GM12878 (cell line): ENCODE results near the gene C2orf92.

Source experiments
- MEF2B ChIP-seq: fragments of 450-650 bp; IDR thresholded peaks from 2 replicates; pipeline ENCODE4 v1.6.1; 2018; ENCODE audit warnings: mild to moderate bottlenecking, moderate library complexity; ENCODE audit not compliant: partially characterized antibody, poor library complexity, severe bottlenecking
- NR2C2 ChIP-seq: IDR thresholded peaks from 2 replicates; pipeline ENCODE4 v1.6.1; 2011; ENCODE audit warnings: borderline replicate concordance, low read depth; ENCODE audit not compliant: control insufficient read depth, insufficient read length
- SIN3A ChIP-seq: IDR thresholded peaks from 2 replicates; pipeline ENCODE4 v1.6.1; 2012; ENCODE audit warnings: low read depth, low read length, improper control_type of control experiment
- TF ChIP-seq, protein P1 (sequence below), 3 experiments: IDR thresholded peaks in 2 of 3; conservative IDR thresholded peaks in 1 of 3; 2 replicates each; pipeline ENCODE4 v1.5.1; 2011; ENCODE audit warnings: low read depth in 3 of 3, low read length in 3 of 3, mild to moderate bottlenecking in 3 of 3, control low read depth in 2 of 3, moderate library complexity in 2 of 3, inconsistent platforms in 1 of 3, mixed read lengths in 1 of 3; ENCODE audit not compliant: control insufficient read depth in 2 of 3, insufficient read depth in 1 of 3; ENCODE audit errors: extremely low read depth in 1 of 3

DNA sequence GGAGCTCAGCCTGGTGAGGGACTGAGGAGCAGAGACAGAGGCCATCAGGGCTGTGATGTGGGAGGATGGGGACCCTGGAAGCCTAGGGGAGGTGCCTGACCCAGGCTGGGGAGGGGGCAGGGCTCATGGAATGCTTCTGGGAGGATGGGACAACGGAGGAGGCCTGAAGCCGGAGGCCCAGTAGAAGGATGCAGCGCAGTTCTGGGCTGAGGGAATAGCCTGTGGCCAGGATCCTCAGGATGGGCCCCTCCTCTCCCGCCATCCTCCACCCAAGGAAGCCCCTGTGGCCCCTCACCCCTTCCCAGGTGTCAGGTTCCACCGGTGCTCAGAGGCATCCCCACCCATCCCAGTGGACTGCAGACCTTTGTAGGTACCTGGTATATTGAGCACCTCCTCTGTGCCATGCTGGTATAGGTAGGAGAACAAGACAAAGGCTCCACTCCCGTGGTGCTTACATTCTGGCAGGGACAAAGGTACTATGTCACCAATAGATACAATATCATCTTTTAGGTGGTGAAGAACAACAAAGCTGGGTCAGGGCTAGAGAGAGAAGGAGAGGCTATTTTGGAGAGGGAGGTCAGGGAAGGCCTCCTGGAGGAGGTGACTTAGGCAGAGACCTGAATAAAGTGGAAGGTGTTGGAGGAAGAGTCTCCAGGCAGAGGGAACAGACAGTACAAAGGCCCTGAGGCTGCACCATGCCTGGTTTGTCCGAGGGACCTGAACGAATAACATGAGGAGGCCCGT, 46.6 kb downstream of the C2orf92 start:
- no peak for TF ChIP-seq NR2C2
- TF ChIP-seq, protein P1, sequence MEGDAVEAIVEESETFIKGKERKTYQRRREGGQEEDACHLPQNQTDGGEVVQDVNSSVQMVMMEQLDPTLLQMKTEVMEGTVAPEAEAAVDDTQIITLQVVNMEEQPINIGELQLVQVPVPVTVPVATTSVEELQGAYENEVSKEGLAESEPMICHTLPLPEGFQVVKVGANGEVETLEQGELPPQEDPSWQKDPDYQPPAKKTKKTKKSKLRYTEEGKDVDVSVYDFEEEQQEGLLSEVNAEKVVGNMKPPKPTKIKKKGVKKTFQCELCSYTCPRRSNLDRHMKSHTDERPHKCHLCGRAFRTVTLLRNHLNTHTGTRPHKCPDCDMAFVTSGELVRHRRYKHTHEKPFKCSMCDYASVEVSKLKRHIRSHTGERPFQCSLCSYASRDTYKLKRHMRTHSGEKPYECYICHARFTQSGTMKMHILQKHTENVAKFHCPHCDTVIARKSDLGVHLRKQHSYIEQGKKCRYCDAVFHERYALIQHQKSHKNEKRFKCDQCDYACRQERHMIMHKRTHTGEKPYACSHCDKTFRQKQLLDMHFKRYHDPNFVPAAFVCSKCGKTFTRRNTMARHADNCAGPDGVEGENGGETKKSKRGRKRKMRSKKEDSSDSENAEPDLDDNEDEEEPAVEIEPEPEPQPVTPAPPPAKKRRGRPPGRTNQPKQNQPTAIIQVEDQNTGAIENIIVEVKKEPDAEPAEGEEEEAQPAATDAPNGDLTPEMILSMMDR (IDR thresholded peaks at IDR 0.05 in 2 of 3, conservative IDR thresholded peaks at IDR 0.05 in 1 of 3; ENCODE audit: control insufficient read depth in 2 of 3, extremely low read depth in 1 of 3, insufficient read depth in 1 of 3, low read depth in 3 of 3, low read length in 3 of 3), result no peak
- TF ChIP-seq SIN3A, result no peak
- TF ChIP-seq MEF2B, result no peak
